K562 (cell line): Measurements from ENCODE around the gene SSU72. TPM values are rescaled to one million over a fixed set of nuclear protein-coding genes. Genes with fewer than 3 reads are reported as not detected.

Experiments used
- ATAC-seq: fragments of 200-7000 bp; cut with Tn5 transposase; 3 replicates; pipeline ENCODE4 v1.9.1; 2020; ENCODE audit warnings: moderate library complexity
- Bru-seq: library from RNA; stranded (reverse); fragments of 400-500 nt; gene quantifications from one replicate; lab custom pipeline; 2021; lab: Mats Ljungman, UMichigan
- BruChase-seq, 2 experiments: library from RNA; stranded (reverse); fragments of 400-500 nt; gene quantifications; one replicate each; lab custom pipeline; 2021; lab: Mats Ljungman, UMichigan
- BruUV-seq: library from RNA; stranded (reverse); fragments of 400-500 nt; replicated peaks from 2 replicates; lab custom pipeline; 2021; lab: Mats Ljungman, UMichigan
- CTCF ChIA-PET: fragments of 300-600 bp; formaldehyde crosslinking; extraction: SDS; loops from one replicate; lab custom pipeline; 2021; ENCODE audit warnings: low intra/inter-chr PET ratio; lab: Yijun Ruan, JAX
- POLR2A ChIA-PET: fragments of 300-600, 350-650 bp; sonication (Branson Sonifier 250); formaldehyde crosslinking; extraction: SDS; loops from one replicate; lab custom pipeline; 2021; ENCODE audit warnings: antibody characterized with exemption, inconsistent platforms; lab: Yijun Ruan, JAX
- DNase-seq, 4 experiments: peaks; one replicate each; pipeline versions ENCODE4 v3.0.0 to v3.0.0-alpha.2; 2011 to 2018; ENCODE audit warnings: low spot score in 3 of 4, mixed read lengths in 3 of 4; ENCODE audit errors: extremely low read depth in 1 of 4
- FAIRE-seq: peaks from 2 replicates; lab custom pipeline; 2011; peaks lifted over from hg19 to GRCh38; lab: Jason Lieb, UNC
- H2AFZ ChIP-seq: 2 replicates; pipeline ENCODE4 v1.6.0; 2011; ENCODE audit warnings: low read depth, low read length, control low read depth, inconsistent platforms
- H3K27ac ChIP-seq: fragments of 200-600 bp; 3 replicates; pipeline ENCODE4 v1.8.0; 2011; ENCODE audit warnings: low read depth, mild to moderate bottlenecking, control low read depth, inconsistent platforms, low read length, moderate library complexity, mixed read lengths; ENCODE audit errors: extremely low read depth
- H3K27me3 ChIP-seq, 2 experiments: fragments of 300-600 bp in 1 of 2; 2 replicates in 1 of 2; 3 replicates in 1 of 2; pipeline versions ENCODE4 v1.6.0 to v1.8.0; 2011; ENCODE audit warnings: inconsistent platforms in 2 of 2, low read length in 2 of 2, mild to moderate bottlenecking in 1 of 2, mixed read lengths in 1 of 2, moderate library complexity in 1 of 2; ENCODE audit not compliant: control insufficient read depth in 2 of 2, insufficient read depth in 2 of 2
- H3K36me3 ChIP-seq: fragments of 300-600 bp; 3 replicates; pipeline ENCODE4 v1.8.0; 2011; ENCODE audit warnings: mild to moderate bottlenecking, low read length, inconsistent platforms; ENCODE audit not compliant: control insufficient read depth, insufficient read depth
- H3K4me1 ChIP-seq, 2 experiments: fragments of 200-600 bp in 1 of 2; replicated peaks in 1 of 2; 2 replicates in 1 of 2; 3 replicates in 1 of 2; pipeline versions ENCODE4 v1.5.1 to v1.8.0; 2011; ENCODE audit warnings: inconsistent platforms in 2 of 2, low read length in 2 of 2, mild to moderate bottlenecking in 1 of 2, mixed read lengths in 1 of 2, moderate library complexity in 1 of 2; ENCODE audit not compliant: control insufficient read depth in 2 of 2, insufficient read depth in 2 of 2
- H3K4me2 ChIP-seq: 2 replicates; pipeline ENCODE4 v1.6.1; 2011; ENCODE audit warnings: low read length, control low read depth, inconsistent platforms, mixed read lengths; ENCODE audit not compliant: insufficient read depth
- H3K4me3 ChIP-seq: fragments of 200-600 bp; sonication (generic), shearing (Covaris generic); 2 replicates; pipeline ENCODE4 v1.5.1; 2016; ENCODE audit warnings: control low read depth, inconsistent platforms
- H3K79me2 ChIP-seq: fragments of 200-600 bp; 3 replicates; pipeline ENCODE4 v1.8.0; 2011; ENCODE audit warnings: low read length, inconsistent platforms; ENCODE audit not compliant: control insufficient read depth, insufficient read depth
- H3K9ac ChIP-seq, 2 experiments: 2 replicates each; pipeline versions ENCODE4 v1.6.0 to v1.6.1; 2011; ENCODE audit warnings: low read depth in 2 of 2, low read length in 2 of 2, control low read depth in 1 of 2, inconsistent platforms in 1 of 2, mild to moderate bottlenecking in 1 of 2, mixed read lengths in 1 of 2; ENCODE audit not compliant: insufficient read depth in 1 of 2
- H3K9me1 ChIP-seq: one replicate; pipeline ENCODE4 v1.6.0; 2011; ENCODE audit warnings: inconsistent platforms, mild to moderate bottlenecking, low read length, moderate library complexity; ENCODE audit not compliant: control insufficient read depth, insufficient read depth
- H3K9me3 ChIP-seq: replicated peaks from 2 replicates; pipeline ENCODE4 v1.5.1; 2011; ENCODE audit warnings: low read depth, low read length, inconsistent platforms; ENCODE audit not compliant: control insufficient read depth, insufficient read depth
- H4K20me1 ChIP-seq: replicated peaks from 2 replicates; pipeline ENCODE4 v1.6.1; 2011; ENCODE audit warnings: low read length, inconsistent platforms, mixed read lengths; ENCODE audit not compliant: control insufficient read depth, insufficient read depth
- SP1 ChIP-seq: sonication (generic); formaldehyde crosslinking; IDR thresholded peaks from 2 replicates; pipeline ENCODE4 v1.8.1; 2022; ENCODE audit warnings: mild to moderate bottlenecking, missing genetic modification reagents
- WGBS: fragments of 100-300 bp; shearing (Covaris generic); methylation state at CpG from one replicate; pipeline ENCODE4 v1.1.6; 2016; ENCODE audit warnings: low coverage, mixed read lengths; ENCODE audit not compliant: insufficient coverage; ENCODE audit errors: missing lambda C conversion rate; 5-methylcytosine and 5-hydroxymethylcytosine counted together
- in situ Hi-C: fragments of 300-500 bp; cut with MboI; formaldehyde crosslinking; loops from 4 replicates; pipeline ENCODE4 v1.15.0; 2018; ENCODE audit warnings: inconsistent platforms, mixed read lengths
- intact Hi-C: fragments of 100-400 bp; cut with micrococcal nuclease; formaldehyde crosslinking; loops from 2 replicates; pipeline ENCODE4 v1.14.2; 2022
- long read RNA-seq, 3 experiments: library from polyadenylated mRNA in 2 of 3; library from RNA in 1 of 3; unstranded in 2 of 3; stranded (forward) in 1 of 3; transcript quantifications; one replicate each; pipeline ENCODE4 v2.0.0, GENCODE V29; 2019 to 2022
- polyA minus RNA-seq, 3 experiments: library from RNA; depleted of rRNA, polyadenylated mRNA; stranded (reverse); fragments of >200 nt; gene quantifications; 2 replicates each; pipeline ENCODE4 v1.2.3, GENCODE V29; 2011
- polyA plus RNA-seq, 8 experiments: library from polyadenylated mRNA; depleted of rRNA in 4 of 8; stranded (reverse) in 5 of 8; unstranded in 3 of 8; fragments of >200 nt; fragmentation: Nextera tagmentation in 2 of 8; fragmentation: Illumina TruSeq in 1 of 8; extraction: Ambion mirVana in 2 of 8; extraction: Trizol in 1 of 8; gene quantifications; 2 replicates each; pipeline versions ENCODE4 v1.2.1 to v1.2.3, GENCODE V29; 2011 to 2014; ENCODE audit warnings: inconsistent platforms in 1 of 8, missing spikeins in 1 of 8
- total RNA-seq, 7 experiments: library from RNA; depleted of rRNA in 6 of 7; stranded (reverse); fragments of >200 nt in 6 of 7; fragmentation: Illumina TruSeq in 2 of 7; extraction: Trizol in 2 of 7; gene quantifications; 2 replicates each; pipeline versions ENCODE4 v1.2.1 to v1.2.3, GENCODE V29; 2011 to 2021; ENCODE audit warnings: low replicate concordance in 1 of 7
- TF ChIP-seq, protein P1 (sequence below), 2 experiments: fragments of 150-350 bp in 1 of 2; IDR thresholded peaks; 2 replicates each; pipeline ENCODE4 v1.6.1; 2012 to 2016; ENCODE audit warnings: low read depth in 2 of 2, low read length in 2 of 2, mild to moderate bottlenecking in 1 of 2, moderate library complexity in 1 of 2
- TF ChIP-seq, protein P2 (sequence below): sonication (generic); formaldehyde crosslinking; IDR thresholded peaks from 2 replicates; pipeline ENCODE4 v1.8.1; 2023; ENCODE audit warnings: mild to moderate bottlenecking, missing genetic modification reagents
- TF ChIP-seq, protein P3 (sequence below): fragments of 250-450 bp; sonication (Bioruptor Pico); IDR thresholded peaks from 2 replicates; pipeline ENCODE4 v1.4.0; 2020; ENCODE audit warnings: mild to moderate bottlenecking

Gene SSU72
- 158 and 318 TPM in 2 replicates for total RNA-seq (2011; cell fraction: chromatin; rRNA removed; ENCODE audit: low replicate concordance)
- 177 TPM in 2 replicates for total RNA-seq (2011; cell fraction: nucleolus; rRNA removed)
- 165 and 176 TPM in 2 replicates for total RNA-seq (2011; cell fraction: nucleoplasm; rRNA removed)
- total RNA-seq (2014; rRNA removed) = 157 and 175 TPM in 2 replicates
- 75.3 and 77.6 TPM in 2 replicates for total RNA-seq (2014; rRNA removed; fragmentation: Illumina TruSeq; extraction: Trizol)
- 79.3 and 80.4 TPM in 2 replicates for total RNA-seq (2015; rRNA removed; fragmentation: Illumina TruSeq; extraction: Trizol)
- 185 and 187 TPM in 2 replicates for total RNA-seq (2021)
- polyA plus RNA-seq (2011; rRNA removed) = 77.5 and 94.6 TPM in 2 replicates
- 108 and 136 TPM in 2 replicates for polyA plus RNA-seq (2011; cell fraction: cytosol; rRNA removed)
- 118 and 152 TPM in 2 replicates for polyA plus RNA-seq (2011; cell fraction: nucleus; rRNA removed)
- polyA plus RNA-seq (2012) = 185 and 187 TPM in 2 replicates
- 184 and 187 TPM in 2 replicates for polyA plus RNA-seq (2014; fragmentation: Illumina TruSeq; extraction: Trizol)
- 10 to 100 TPM; 70.8 to 90.8 TPM for polyA plus RNA-seq (2014; fragmentation: Nextera tagmentation; extraction: Ambion mirVana)
- polyA plus RNA-seq (2014; rRNA removed) = 201 and 217 TPM in 2 replicates
- 79.6 and 115 TPM in 2 replicates for polyA minus RNA-seq (2011; rRNA and poly(A)+ RNA removed)
- 73.7 and 101 TPM in 2 replicates for polyA minus RNA-seq (2011; cell fraction: cytosol; rRNA and poly(A)+ RNA removed)
- polyA minus RNA-seq (2011; cell fraction: nucleus; rRNA and poly(A)+ RNA removed) = 42.8 and 44.6 TPM in 2 replicates
- Bru-seq, nascent RNA = percentile 86 among the genes with signal in this experiment
- percentile 89 among the genes with signal in this experiment for BruChase-seq, experiment 1, labeled RNA remaining after a 2-hour chase
- percentile 86 among the genes with signal in this experiment for BruChase-seq, experiment 2, labeled RNA remaining after a 6-hour chase
- long read RNA-seq, experiment 1, full-length matches to known transcripts = 522 of 654 reads
- long read RNA-seq, experiment 1, partial matches to known transcripts = 62 of 654 reads
- long read RNA-seq, experiment 1, other reads (novel, unspliced or antisense) = 70 of 654 reads
- long read RNA-seq, experiment 2, full-length matches to known transcripts = 176 of 233 reads
- long read RNA-seq, experiment 2, partial matches to known transcripts = 34 of 233 reads
- long read RNA-seq, experiment 2, other reads (novel, unspliced or antisense) = 23 of 233 reads
- long read RNA-seq, experiment 3, full-length matches to known transcripts = 301 of 326 reads
- long read RNA-seq, experiment 3, partial matches to known transcripts = 1 of 326 reads
- long read RNA-seq, experiment 3, other reads (novel, unspliced or antisense) = 24 of 326 reads

DNA sequence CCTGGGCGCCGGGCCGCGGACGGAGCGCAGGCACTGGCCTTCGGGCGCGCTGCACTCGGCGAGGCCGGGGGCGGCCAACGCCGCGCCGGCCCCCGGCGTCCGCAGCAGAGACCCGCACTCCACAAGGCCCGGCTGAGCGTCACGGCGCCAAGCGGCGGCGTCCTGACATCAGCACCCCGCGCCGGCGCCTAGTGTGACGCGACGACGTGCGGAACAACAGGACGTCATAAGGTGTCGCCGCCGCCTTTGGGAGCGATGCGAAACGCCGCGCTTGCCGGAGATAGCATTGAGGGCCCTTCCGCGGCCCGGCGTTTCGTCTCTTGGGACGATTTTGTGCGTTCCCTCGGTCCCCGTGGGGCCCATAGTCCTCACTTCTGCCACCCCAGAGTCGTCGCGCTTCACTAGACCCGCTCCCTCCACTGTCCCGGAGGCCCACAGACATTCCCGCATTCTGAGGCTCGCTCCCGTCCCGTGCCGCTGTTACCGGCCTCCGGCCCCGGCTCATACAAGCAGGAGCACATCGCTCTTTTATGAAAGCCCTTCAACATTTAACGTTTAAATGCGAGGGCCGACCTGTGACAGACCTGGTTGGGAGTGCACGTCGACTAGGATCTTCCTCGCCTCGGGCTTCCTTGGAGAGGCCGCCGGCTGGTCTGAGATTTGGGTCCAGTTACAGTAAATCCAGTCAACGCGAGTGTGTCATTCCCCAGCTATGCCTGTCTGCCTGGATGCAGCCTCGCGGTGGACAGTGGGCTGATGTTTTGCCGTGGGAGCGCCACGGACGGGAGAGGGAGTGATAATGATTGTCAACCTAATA, at the start of gene SSU72:
SSU72 (minus strand) TSS at position 143 of the 817 bp plus-strand sequence. CDS start 306 bp downstream, outside the sequence.
- peaks cover 27% of the 10 kb centered on the region for H3K36me3 ChIP-seq
- H3K4me1 ChIP-seq = peaks cover 15 to 38% of the 10 kb centered on the region in 2 experiments; a peak in 4 of 5 replicates
- TSS peak; percentile 95 for BruUV-seq
- intact Hi-C loops (loop anchor here (1.0 to 5.0 kb wide), 2 partner anchors 40 to 82 kb away; partner anchors contain the start of genes CDK11B and MIB2), in situ Hi-C loops (no loop called here)
- H4K20me1 ChIP-seq = no peaks in the 10 kb centered on the region
- ATAC-seq (peak; percentile 70), DNase-seq (peak; percentile 93 to 98 (median 94)), FAIRE-seq (peak; percentile 78)
- H3K9me1 ChIP-seq = no peaks in the 10 kb centered on the region
- peak within 1 kb of the TSS; percentile 100 for H3K4me3 ChIP-seq
- H2AFZ ChIP-seq = peak within 1 kb of the TSS; percentile 95
- H3K9me3 ChIP-seq = no peaks in the 10 kb centered on the region
- H3K9ac ChIP-seq = peak within 1 kb of the TSS; percentile 98 to 99
- ChIA-PET CTCF (interaction anchor here (0.5 kb wide), 1 partner anchor 506 kb away, joined by 3 read pairs; no protein-coding TSS in a partner anchor), POLR2A (interaction anchor here (0.7 to 3.4 kb wide), 8 partner anchors 10 to 98 kb away, joined by 3 to 21 read pairs (median 4); partner anchors contain the start of gene MIB2)
- WGBS = under 1% methylated on average over 80 of the region's 87 CpGs
- peaks cover 55% of the 10 kb centered on the region for H3K79me2 ChIP-seq
- peak within 1 kb of the TSS; percentile 85 for H3K4me2 ChIP-seq
- peaks cover 0 to 12% of the 10 kb centered on the region in 2 experiments; a peak in 2 of 5 replicates for H3K27me3 ChIP-seq
- peak within 1 kb of the TSS; percentile 99 for H3K27ac ChIP-seq
- TF ChIP-seq, protein P1, sequence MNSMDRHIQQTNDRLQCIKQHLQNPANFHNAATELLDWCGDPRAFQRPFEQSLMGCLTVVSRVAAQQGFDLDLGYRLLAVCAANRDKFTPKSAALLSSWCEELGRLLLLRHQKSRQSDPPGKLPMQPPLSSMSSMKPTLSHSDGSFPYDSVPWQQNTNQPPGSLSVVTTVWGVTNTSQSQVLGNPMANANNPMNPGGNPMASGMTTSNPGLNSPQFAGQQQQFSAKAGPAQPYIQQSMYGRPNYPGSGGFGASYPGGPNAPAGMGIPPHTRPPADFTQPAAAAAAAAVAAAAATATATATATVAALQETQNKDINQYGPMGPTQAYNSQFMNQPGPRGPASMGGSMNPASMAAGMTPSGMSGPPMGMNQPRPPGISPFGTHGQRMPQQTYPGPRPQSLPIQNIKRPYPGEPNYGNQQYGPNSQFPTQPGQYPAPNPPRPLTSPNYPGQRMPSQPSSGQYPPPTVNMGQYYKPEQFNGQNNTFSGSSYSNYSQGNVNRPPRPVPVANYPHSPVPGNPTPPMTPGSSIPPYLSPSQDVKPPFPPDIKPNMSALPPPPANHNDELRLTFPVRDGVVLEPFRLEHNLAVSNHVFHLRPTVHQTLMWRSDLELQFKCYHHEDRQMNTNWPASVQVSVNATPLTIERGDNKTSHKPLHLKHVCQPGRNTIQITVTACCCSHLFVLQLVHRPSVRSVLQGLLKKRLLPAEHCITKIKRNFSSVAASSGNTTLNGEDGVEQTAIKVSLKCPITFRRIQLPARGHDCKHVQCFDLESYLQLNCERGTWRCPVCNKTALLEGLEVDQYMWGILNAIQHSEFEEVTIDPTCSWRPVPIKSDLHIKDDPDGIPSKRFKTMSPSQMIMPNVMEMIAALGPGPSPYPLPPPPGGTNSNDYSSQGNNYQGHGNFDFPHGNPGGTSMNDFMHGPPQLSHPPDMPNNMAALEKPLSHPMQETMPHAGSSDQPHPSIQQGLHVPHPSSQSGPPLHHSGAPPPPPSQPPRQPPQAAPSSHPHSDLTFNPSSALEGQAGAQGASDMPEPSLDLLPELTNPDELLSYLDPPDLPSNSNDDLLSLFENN (IDR thresholded peaks at IDR 0.05; ENCODE audit: low read depth in 2 of 2, low read length in 2 of 2) = peak in 1 of 2 experiments; percentile 73; a peak in 1 of 4 replicates
- TF ChIP-seq, protein P2, sequence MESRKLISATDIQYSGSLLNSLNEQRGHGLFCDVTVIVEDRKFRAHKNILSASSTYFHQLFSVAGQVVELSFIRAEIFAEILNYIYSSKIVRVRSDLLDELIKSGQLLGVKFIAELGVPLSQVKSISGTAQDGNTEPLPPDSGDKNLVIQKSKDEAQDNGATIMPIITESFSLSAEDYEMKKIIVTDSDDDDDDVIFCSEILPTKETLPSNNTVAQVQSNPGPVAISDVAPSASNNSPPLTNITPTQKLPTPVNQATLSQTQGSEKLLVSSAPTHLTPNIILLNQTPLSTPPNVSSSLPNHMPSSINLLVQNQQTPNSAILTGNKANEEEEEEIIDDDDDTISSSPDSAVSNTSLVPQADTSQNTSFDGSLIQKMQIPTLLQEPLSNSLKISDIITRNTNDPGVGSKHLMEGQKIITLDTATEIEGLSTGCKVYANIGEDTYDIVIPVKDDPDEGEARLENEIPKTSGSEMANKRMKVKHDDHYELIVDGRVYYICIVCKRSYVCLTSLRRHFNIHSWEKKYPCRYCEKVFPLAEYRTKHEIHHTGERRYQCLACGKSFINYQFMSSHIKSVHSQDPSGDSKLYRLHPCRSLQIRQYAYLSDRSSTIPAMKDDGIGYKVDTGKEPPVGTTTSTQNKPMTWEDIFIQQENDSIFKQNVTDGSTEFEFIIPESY (CRISPR knock-in tag) = 0 out of 2 replicates have a peak, but pooled peaks have one; percentile 31
- TF ChIP-seq, protein P3, sequence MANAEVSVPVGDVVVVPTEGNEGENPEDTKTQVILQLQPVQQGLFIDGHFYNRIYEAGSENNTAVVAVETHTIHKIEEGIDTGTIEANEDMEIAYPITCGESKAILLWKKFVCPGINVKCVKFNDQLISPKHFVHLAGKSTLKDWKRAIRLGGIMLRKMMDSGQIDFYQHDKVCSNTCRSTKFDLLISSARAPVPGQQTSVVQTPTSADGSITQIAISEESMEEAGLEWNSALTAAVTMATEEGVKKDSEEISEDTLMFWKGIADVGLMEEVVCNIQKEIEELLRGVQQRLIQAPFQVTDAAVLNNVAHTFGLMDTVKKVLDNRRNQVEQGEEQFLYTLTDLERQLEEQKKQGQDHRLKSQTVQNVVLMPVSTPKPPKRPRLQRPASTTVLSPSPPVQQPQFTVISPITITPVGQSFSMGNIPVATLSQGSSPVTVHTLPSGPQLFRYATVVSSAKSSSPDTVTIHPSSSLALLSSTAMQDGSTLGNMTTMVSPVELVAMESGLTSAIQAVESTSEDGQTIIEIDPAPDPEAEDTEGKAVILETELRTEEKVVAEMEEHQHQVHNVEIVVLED (CRISPR knock-in tag) = peak; percentile 100
- TF ChIP-seq SP1 (CRISPR knock-in tag) = peak; percentile 78
